ENCODE results near the gene PPP1R9B.

PPP1R9B gene

GRCh38 chr17:50094243-50094752, 56.2 kb downstream of the PPP1R9B start:
- DNase-seq (ENCODE audit: low read depth) = peak; percentile 88
- TF ChIP-seq CTCF (IDR thresholded peaks at IDR 0.05; ENCODE audit: low read length, missing control alignments) = peak; percentile 72
- peak overlapping the region; percentile 91 for H3K4me3 ChIP-seq (replicated peaks; ENCODE audit: low read depth, low read length)

GRCh38 chr17:50093807-50094206, 56.7 kb downstream of the PPP1R9B start:
- no peak overlapping the region for H3K4me3 ChIP-seq (replicated peaks; ENCODE audit: low read depth, low read length)
- no peak for DNase-seq (ENCODE audit: low read depth)
- no peak for TF ChIP-seq CTCF (IDR thresholded peaks at IDR 0.05; ENCODE audit: low read length, missing control alignments)

- TF ChIP-seq CTCF (IDR thresholded peaks at IDR 0.05; ENCODE audit: low read length, missing control alignments) = no peak
- DNase-seq (ENCODE audit: low read depth) = no peak
- H3K4me3 ChIP-seq (replicated peaks; ENCODE audit: low read depth, low read length) = no peak overlapping the region
Observed at GRCh38 chr17:50093246-50093645, 57.2 kb downstream of the PPP1R9B start.

- no peak for TF ChIP-seq CTCF (IDR thresholded peaks at IDR 0.05; ENCODE audit: low read length, missing control alignments)
- no peak overlapping the region for H3K4me3 ChIP-seq (replicated peaks; ENCODE audit: low read depth, low read length)
- no peak for DNase-seq (ENCODE audit: low read depth)
Observed at GRCh38 chr17:50091918-50092285, 58.6 kb downstream of the PPP1R9B start.

GRCh38 chr17:50090971-50091917, 59.2 kb downstream of the PPP1R9B start:
- no peak overlapping the region for H3K4me3 ChIP-seq (replicated peaks; ENCODE audit: low read depth, low read length)
- TF ChIP-seq CTCF (IDR thresholded peaks at IDR 0.05; ENCODE audit: low read length, missing control alignments) = no peak
- no peak for DNase-seq (ENCODE audit: low read depth)

GRCh38 chr17:50090071-50090470, 60.4 kb downstream of the PPP1R9B start:
- no peak for TF ChIP-seq CTCF (IDR thresholded peaks at IDR 0.05; ENCODE audit: low read length, missing control alignments)
- no peak for DNase-seq (ENCODE audit: low read depth)

More at GRCh38 chr17:50090071-50090470, 60.4 kb downstream of the PPP1R9B start:
- no peak overlapping the region for H3K4me3 ChIP-seq (replicated peaks; ENCODE audit: low read depth, low read length)
